ACHN (cell line): ENCODE measurements around the gene PRSS3.
A peak's percentile ranks its signal among the peaks of the same experiment; 100 is the strongest.
"Not testable (repeated sequence)": the region's sequence is repeated elsewhere in the genome, so short reads cannot be mapped to it uniquely, and the experiment has no call there.

Experiments
- DNase-seq: peaks from one replicate; pipeline ENCODE4 v3.0.0-alpha.2; 2015
- in situ Hi-C: cut with HindIII; loops from 2 replicates; pipeline ENCODE4 v1.10.0; 2017; ENCODE audit warnings: low sequenced_read_pairs, low pct_ligation_motif_present, low pct_unique_long_range_greater_than_20kb

Gene PRSS3

GRCh38 chr9:33781736-33782135 lies 13.6 kb upstream of the PRSS3 start:
- in situ Hi-C loops: no loop called here
- no peak for DNase-seq

DNA sequence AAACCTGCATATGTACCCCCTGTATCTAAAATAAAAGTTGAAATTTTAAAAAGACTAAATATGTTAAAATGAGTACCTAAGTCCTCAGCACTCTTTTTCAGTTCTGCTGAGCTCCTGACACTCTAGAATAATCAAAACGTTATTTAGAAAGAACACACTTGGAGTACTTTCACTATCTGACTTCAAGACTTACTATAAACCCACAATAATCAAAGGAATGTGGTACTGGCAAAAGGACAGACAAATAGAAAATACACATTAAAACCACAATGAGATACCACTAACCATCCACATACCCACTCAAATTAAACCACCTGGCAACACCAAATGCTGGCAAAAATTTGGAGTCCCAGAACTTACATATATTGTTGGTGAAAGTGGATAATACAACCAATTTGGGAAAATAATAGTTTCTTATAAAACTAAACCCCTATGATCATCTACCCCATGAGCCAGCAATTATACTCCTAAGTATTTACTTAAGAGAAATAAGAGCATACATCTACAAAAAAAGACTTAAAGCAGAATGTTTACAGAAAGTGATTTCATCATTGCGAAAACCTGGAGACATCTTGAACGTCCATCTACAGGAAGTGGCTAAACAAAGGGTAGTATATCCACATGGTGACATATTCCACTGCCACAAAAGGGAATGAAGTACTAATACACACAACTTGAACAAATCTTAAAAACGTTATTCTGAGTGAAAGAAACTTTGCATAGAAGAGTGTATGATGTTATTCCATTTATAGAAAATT lies 12.8 kb upstream of the PRSS3 start:
- DNase-seq: no peak
- in situ Hi-C loops: no loop called here

GRCh38 chr9:33785914-33786313 lies 9.4 kb upstream of the PRSS3 start:
- in situ Hi-C loops: no loop called here
- DNase-seq: peak; percentile 29

DNA sequence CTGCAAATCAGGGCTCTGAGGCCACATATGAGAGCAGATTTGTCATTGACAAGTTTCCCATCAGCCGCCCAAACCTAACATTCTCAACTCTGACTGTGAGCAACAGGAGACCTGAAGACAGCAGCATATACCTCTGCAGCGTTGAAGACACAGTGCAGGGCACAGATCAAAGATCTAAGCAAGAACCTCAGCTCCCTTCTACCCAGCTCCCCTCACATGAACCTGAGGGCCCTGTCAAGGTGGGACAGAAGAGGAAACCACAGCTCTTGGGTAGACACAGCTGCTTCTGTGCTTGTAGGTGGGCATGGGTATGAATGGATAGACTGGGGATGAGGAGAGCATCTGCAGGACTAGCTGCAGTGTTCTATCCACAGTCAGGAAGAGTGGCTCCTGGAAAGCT lies 8.7 kb upstream of the PRSS3 start:
- in situ Hi-C loops: no loop called here
- DNase-seq: no peak

DNA sequence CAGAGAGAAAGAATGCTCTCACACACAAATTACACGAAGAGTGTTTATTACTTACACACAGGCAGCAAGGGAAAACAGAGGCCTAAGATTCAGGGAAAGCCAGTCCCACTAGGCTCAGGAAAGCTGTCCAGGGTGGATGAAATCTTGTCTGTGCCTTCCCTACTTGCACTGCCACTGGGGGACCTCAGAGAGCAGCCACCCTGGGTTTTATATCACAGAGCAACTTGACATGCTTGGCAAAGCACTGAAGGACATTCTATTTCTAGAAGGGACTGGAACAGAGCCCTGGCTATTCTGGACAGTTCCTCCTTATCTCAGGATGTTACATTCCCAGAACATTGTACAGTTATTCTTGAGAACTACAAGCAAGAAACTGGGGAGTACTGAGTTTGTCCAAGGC lies 7.5 kb upstream of the PRSS3 start:
- DNase-seq: no peak
- in situ Hi-C loops: no loop called here

DNA sequence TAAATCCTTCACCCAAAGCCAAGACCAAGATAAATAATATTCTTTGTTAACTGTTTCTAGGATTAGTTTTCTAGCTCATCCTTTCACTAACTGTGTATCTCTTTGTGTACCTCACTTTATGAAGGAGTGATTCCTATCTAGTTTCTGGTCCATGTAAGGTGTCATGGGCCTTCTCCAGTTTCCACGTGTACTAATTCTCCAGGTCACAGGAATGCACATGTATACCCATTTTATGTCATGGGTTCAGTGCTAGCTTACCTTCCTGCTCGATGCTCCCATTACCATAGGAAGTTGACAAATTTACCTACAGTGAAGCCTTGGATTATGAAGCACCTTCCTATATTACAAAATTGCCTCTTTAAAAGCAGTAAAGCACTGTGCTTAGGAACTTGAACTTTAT lies 5.9 kb upstream of the PRSS3 start:
- in situ Hi-C loops, DNase-seq: not testable (repeated sequence)

DNA sequence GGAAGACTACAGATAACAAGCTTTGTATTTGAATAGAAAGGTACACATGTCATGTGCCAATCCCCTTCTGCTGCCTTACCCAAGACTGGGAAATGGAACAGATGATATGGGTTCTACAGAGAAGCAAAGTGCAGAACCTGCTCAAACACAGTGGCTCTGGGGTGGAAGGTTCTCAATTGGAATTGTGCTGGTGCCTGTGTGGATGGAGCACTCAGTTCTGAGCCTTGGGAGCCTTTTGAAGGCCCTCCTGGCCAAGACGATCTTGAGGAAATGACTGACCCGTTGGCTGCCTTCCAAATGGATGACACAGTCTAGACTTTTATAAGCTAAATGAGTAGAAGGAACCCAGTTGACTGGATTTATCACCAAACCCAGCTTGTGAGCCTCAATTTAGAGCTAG lies 4.2 kb upstream of the PRSS3 start:
- peak; percentile 49 for DNase-seq
- in situ Hi-C loops: no loop called here

- in situ Hi-C loops, DNase-seq: not testable (repeated sequence)
These were observed 1.9 kb upstream of the PRSS3 start for GRCh38 chr9:33793496-33793895.

DNA sequence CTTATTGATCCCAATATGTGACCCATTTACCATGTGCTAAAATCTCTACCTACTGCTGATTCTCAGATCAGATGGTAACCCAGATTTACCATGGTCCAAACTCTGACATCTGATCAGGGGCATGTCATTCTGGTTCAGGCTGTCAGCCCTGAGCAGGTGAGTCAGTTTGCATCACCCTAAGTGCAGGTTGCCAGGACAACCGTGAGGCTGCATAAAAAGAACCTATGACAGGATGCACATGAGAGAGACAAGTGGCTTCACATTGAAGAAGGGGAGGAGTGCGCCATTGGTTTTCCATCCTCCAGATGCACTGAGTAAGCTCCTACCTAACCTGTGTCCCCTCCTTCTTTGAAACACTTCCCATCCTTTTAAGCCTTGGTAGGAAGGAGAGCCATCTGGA lies 801 bp upstream of the PRSS3 start:
- in situ Hi-C loops: no loop called here
- DNase-seq: no peak

GRCh38 chr9:33795819-33796218 lies 458 bp downstream of the PRSS3 start:
- no peak for DNase-seq
- in situ Hi-C loops: no loop called here

GRCh38 chr9:33796679-33797078 lies 1.3 kb downstream of the PRSS3 start:
- DNase-seq, in situ Hi-C loops: not testable (repeated sequence)

DNA sequence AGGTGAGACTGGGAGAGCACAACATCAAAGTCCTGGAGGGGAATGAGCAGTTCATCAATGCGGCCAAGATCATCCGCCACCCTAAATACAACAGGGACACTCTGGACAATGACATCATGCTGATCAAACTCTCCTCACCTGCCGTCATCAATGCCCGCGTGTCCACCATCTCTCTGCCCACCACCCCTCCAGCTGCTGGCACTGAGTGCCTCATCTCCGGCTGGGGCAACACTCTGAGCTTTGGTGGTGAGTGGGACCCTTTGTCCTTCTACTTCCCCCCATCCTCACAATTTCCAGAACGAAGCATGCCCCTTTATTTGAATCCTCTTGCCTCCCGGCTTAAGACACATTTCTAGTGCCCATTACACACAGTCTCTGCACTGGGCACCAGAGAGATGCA lies 2.5 kb downstream of the PRSS3 start:
- in situ Hi-C loops: no loop called here
- DNase-seq: no peak

DNA sequence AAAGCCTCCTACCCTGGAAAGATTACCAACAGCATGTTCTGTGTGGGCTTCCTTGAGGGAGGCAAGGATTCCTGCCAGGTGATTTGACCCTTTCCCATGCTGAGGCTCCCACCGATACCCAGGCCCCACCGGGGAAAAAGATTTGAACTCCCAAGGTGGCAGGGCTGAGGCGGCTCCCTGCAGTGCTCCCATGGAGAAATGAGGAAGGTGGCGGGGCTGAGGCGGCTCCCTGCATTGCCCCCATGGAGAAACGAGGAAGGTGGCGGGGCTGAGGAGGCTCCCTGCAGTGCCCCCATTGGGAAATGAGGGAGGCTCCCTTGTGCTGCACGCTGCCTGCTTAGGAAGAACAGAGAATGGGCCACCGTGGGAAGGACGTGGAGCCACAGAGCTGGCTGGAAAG lies 3.2 kb downstream of the PRSS3 start:
- in situ Hi-C loops: no loop called here
- DNase-seq: no peak

- DNase-seq: no peak
- in situ Hi-C loops: no loop called here
These were observed 4.8 kb downstream of the PRSS3 start for GRCh38 chr9:33799928-33800704.

GRCh38 chr9:33800886-33801285 lies 5.5 kb downstream of the PRSS3 start:
- in situ Hi-C loops: no loop called here
- DNase-seq: no peak

- in situ Hi-C loops, DNase-seq: not testable (repeated sequence)
These were observed 6.7 kb downstream of the PRSS3 start for GRCh38 chr9:33801943-33802500.

GRCh38 chr9:33804196-33804595 lies 8.8 kb downstream of the PRSS3 start:
- in situ Hi-C loops, DNase-seq: not testable (repeated sequence)

DNA sequence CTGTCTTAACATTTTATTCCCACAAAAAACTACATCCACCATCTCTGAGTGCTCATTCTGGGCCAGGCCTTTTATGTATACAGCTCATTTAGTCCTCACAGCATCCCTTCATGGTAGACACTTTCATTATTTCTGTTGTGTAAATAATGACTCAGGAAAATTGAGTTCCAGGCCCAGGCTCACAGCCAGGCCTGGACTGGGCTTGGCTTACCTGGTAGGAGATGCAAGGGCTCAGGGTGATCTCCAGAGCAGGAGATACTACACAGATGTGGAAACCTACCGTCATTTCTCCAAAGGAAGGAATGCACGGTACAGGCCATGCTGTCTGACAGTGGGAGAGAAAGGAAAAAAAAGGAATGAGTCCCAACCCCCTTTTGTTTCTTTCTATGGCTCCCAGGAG lies 11.8 kb downstream of the PRSS3 start:
- DNase-seq, in situ Hi-C loops: not testable (repeated sequence)

DNA sequence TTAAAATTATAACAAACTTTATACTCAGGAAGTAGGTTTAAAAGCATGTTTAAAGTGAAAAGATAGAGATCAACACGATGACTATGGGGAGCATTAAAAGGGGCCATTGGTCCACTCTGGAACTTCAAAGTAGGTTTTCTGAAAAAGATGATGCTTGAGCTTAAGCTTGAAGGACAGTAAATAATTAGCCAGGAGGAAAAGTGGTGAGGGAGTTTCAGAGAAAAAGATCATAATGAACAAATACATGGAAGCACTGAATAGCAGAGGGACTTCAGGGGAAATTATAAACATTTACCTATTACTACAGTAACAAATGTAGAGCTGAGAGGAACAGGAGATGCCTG lies 13.6 kb downstream of the PRSS3 start:
- in situ Hi-C loops, DNase-seq: not testable (repeated sequence)

GRCh38 chr9:33809506-33809905 lies 14.1 kb downstream of the PRSS3 start:
- no peak for DNase-seq
- in situ Hi-C loops: no loop called here
